Measurements from ENCODE around the gene ECPAS. TPM values are rescaled to one million over a fixed set of nuclear protein-coding genes. Genes with fewer than 3 reads are reported as not detected.

ECPAS gene
- polyA plus RNA-seq, 1 donor from 2014 or later, result 42.6 TPM

DNA sequence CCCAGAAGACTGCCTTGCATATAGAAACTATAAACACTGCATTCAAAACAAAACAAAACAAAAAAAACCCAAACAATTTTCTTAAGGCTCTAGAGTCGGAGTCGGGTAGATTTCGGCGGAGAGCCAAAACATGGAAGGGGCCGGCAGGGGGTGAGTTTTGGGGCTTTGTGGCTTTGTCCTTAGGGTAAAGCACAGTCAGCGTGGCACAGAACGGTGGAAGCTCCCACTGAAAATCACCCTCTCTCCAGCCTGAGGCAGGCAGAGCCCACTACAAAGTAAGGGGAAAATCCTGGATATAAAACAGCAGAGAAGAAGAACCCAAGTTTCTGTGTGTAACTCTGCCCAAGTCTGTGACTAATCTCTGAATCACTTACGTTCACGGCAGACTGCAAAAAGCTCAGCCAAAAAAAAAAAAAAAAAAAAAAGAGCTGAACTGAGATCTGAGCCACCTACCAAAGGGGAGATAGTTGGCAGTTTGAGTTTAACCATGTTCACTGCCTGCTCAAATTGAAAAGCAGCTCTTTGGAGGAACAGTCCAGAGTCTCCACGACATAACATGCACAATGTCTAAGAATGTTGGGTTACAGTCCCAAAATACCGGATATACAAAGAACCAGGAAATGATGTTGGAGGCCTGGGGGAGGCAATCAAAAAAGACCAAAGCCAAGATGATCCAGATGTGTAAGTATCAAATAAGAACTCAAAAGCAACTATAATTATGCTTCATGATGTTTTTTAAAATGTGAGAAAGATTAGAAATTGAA lies 127.5 kb downstream of the ECPAS start:
- H3K4me3 ChIP-seq (ENCODE audit: low read length), result no peak overlapping the region
- no peaks in the 10 kb centered on the region for H3K9me3 ChIP-seq (ENCODE audit: low read length)
- no peak overlapping the region for H3K27ac ChIP-seq (ENCODE audit: low read length)
- no peaks in the 10 kb centered on the region for H3K27me3 ChIP-seq (ENCODE audit: insufficient read depth, low read depth, low read length)
- no peak overlapping the region for H3K4me2 ChIP-seq (ENCODE audit: low read length)
- H3F3A ChIP-seq (ENCODE audit: insufficient read depth, low read length, poor library complexity, severe bottlenecking), result no peaks in the 10 kb centered on the region
- no peak overlapping the region for H2AFZ ChIP-seq (ENCODE audit: low read depth, low read length)
- H3K79me2 ChIP-seq (replicated peaks; ENCODE audit: insufficient read depth, low read length), result no peaks in the 10 kb centered on the region
- no peaks in the 10 kb centered on the region for H3K9me2 ChIP-seq (ENCODE audit: insufficient read depth, low read length)
- no peaks in the 10 kb centered on the region for H4K20me1 ChIP-seq (ENCODE audit: insufficient read depth)
- H3K36me3 ChIP-seq (ENCODE audit: insufficient read depth, low read length), result no peaks in the 10 kb centered on the region
- TF ChIP-seq EZH2 (IDR thresholded peaks at IDR 0.05; ENCODE audit: borderline replicate concordance, insufficient read depth, low read length, poor library complexity, severe bottlenecking) (no peak), EP300 (conservative IDR thresholded peaks at IDR 0.05; ENCODE audit: poor library complexity, severe bottlenecking) (no peak), MXI1 (conservative IDR thresholded peaks at IDR 0.05; ENCODE audit: poor library complexity, severe bottlenecking) (no peak), TAF1 (IDR thresholded peaks at IDR 0.05; ENCODE audit: low read depth) (no peak), SMC3 (conservative IDR thresholded peaks at IDR 0.05; ENCODE audit: poor library complexity) (no peak), RAD21 (conservative IDR thresholded peaks at IDR 0.05) (no peak), POLR2AphosphoS5 (IDR thresholded peaks at IDR 0.05) (no peak)
- TF ChIP-seq, protein P1, sequence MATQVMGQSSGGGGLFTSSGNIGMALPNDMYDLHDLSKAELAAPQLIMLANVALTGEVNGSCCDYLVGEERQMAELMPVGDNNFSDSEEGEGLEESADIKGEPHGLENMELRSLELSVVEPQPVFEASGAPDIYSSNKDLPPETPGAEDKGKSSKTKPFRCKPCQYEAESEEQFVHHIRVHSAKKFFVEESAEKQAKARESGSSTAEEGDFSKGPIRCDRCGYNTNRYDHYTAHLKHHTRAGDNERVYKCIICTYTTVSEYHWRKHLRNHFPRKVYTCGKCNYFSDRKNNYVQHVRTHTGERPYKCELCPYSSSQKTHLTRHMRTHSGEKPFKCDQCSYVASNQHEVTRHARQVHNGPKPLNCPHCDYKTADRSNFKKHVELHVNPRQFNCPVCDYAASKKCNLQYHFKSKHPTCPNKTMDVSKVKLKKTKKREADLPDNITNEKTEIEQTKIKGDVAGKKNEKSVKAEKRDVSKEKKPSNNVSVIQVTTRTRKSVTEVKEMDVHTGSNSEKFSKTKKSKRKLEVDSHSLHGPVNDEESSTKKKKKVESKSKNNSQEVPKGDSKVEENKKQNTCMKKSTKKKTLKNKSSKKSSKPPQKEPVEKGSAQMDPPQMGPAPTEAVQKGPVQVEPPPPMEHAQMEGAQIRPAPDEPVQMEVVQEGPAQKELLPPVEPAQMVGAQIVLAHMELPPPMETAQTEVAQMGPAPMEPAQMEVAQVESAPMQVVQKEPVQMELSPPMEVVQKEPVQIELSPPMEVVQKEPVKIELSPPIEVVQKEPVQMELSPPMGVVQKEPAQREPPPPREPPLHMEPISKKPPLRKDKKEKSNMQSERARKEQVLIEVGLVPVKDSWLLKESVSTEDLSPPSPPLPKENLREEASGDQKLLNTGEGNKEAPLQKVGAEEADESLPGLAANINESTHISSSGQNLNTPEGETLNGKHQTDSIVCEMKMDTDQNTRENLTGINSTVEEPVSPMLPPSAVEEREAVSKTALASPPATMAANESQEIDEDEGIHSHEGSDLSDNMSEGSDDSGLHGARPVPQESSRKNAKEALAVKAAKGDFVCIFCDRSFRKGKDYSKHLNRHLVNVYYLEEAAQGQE (IDR thresholded peaks at IDR 0.05; ENCODE audit: borderline replicate concordance), result no peak
- TF ChIP-seq, protein P2, sequence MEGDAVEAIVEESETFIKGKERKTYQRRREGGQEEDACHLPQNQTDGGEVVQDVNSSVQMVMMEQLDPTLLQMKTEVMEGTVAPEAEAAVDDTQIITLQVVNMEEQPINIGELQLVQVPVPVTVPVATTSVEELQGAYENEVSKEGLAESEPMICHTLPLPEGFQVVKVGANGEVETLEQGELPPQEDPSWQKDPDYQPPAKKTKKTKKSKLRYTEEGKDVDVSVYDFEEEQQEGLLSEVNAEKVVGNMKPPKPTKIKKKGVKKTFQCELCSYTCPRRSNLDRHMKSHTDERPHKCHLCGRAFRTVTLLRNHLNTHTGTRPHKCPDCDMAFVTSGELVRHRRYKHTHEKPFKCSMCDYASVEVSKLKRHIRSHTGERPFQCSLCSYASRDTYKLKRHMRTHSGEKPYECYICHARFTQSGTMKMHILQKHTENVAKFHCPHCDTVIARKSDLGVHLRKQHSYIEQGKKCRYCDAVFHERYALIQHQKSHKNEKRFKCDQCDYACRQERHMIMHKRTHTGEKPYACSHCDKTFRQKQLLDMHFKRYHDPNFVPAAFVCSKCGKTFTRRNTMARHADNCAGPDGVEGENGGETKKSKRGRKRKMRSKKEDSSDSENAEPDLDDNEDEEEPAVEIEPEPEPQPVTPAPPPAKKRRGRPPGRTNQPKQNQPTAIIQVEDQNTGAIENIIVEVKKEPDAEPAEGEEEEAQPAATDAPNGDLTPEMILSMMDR (IDR thresholded peaks at IDR 0.05; ENCODE audit: poor library complexity, severe bottlenecking), result no peak
- no peak overlapping the region for H3K9ac ChIP-seq (ENCODE audit: low read length)

DNA sequence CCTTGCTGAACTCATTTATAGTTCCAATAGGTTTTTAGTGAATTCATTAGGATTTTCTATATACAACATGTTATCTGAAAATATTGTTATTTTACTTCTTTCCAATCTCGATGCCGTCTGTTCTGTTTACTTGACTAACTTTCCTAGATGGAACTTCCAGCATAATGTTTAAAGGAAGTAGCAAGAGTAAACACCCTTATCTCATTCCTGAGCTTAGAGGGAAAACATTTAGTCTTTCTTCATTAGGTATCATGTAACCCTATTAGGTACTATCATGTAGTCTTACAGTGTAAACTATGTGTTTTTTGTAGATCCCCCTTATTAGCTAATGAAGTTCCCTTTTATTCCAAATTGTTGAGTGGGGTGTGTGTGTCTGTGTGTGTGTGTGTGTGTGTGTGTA lies 131.6 kb downstream of the ECPAS start:
- Histone ChIP-seq H3K9me3 (ENCODE audit: low read length) (no peaks in the 10 kb centered on the region), H3K4me2 (ENCODE audit: low read length) (no peak overlapping the region), H2AFZ (ENCODE audit: low read depth, low read length) (no peak overlapping the region), H3K27ac (ENCODE audit: low read length) (no peak overlapping the region), H3K79me2 (replicated peaks; ENCODE audit: insufficient read depth, low read length) (no peaks in the 10 kb centered on the region), H3F3A (ENCODE audit: insufficient read depth, low read length, poor library complexity, severe bottlenecking) (no peaks in the 10 kb centered on the region), H3K27me3 (ENCODE audit: insufficient read depth, low read depth, low read length) (no peaks in the 10 kb centered on the region), H4K20me1 (ENCODE audit: insufficient read depth) (no peaks in the 10 kb centered on the region), H3K36me3 (ENCODE audit: insufficient read depth, low read length) (no peaks in the 10 kb centered on the region), H3K9me2 (ENCODE audit: insufficient read depth, low read length) (no peaks in the 10 kb centered on the region), H3K4me3 (ENCODE audit: low read length) (no peak overlapping the region), H3K9ac (ENCODE audit: low read length) (no peak overlapping the region)
- TF ChIP-seq RAD21 (conservative IDR thresholded peaks at IDR 0.05) (no peak), EP300 (conservative IDR thresholded peaks at IDR 0.05; ENCODE audit: poor library complexity, severe bottlenecking) (no peak)
